Stimulated activated CD8-positive, alpha-beta memory T cell treated with anti-CD3 and anti-CD28 coated beads, Interleukin-2, amount 100 ng/mL, for 48 hours (primary cell): Measurements from ENCODE around the gene HIC1.
"Not testable (repeated sequence)": the region's sequence is repeated elsewhere in the genome, so short reads cannot be mapped to it uniquely, and the experiment has no call there.

ENCODE experiments used
- DNase-seq, 2 donors: peaks; one replicate each; pipeline ENCODE4 v3.0.0-alpha.2; 2020; ENCODE audit warnings: low read depth in 2 of 2

HIC1 gene, protein sequence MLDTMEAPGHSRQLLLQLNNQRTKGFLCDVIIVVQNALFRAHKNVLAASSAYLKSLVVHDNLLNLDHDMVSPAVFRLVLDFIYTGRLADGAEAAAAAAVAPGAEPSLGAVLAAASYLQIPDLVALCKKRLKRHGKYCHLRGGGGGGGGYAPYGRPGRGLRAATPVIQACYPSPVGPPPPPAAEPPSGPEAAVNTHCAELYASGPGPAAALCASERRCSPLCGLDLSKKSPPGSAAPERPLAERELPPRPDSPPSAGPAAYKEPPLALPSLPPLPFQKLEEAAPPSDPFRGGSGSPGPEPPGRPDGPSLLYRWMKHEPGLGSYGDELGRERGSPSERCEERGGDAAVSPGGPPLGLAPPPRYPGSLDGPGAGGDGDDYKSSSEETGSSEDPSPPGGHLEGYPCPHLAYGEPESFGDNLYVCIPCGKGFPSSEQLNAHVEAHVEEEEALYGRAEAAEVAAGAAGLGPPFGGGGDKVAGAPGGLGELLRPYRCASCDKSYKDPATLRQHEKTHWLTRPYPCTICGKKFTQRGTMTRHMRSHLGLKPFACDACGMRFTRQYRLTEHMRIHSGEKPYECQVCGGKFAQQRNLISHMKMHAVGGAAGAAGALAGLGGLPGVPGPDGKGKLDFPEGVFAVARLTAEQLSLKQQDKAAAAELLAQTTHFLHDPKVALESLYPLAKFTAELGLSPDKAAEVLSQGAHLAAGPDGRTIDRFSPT

DNA sequence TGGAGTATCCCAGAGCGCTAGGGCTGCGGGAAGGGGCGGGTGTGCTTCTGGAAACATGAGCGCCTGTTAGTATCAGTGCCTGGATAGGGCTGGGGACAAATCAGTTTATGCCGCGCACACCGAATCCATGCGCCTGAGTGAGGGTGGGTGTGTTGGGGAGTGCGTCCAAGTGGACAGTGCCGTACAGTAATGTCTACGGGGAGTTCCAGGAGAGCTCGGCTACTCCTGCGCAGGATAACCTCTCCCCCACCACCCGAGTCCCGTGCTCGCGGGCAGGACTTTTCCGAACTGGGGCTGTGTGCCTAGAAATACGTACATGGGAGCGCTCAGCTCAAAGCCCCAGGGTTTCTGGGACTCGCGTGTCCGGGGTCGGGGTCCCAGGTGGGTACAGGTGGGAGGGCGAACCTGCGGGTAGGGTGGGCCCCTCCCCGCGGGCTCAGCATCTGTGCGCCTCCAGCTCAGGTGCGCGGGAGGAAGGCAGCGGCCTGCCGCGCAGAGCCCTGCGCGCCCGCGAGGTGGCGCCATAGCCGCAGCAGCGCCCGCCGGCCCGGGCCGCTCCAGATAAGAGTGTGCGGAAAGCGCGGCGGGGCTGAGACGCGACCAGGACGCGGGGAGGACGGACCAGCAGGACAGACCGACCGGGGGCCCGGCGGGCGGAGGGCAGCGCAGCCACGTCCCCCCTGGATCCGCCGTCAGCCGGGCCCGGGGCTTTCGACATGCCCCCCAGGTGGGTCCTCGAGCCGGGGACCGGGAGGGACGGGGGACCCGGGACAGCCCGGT, at the start of gene HIC1:
Gene HIC1, plus strand, starts transcription at position 592 of the 780 bp plus-strand sequence. CDS start 1,588 bp downstream, outside the sequence.
- DNase-seq: peak; percentile 70 to 76

GRCh38 chr17:2008332-2009126, 46.4 kb upstream of the HIC1 start:
- no peak for DNase-seq

DNA sequence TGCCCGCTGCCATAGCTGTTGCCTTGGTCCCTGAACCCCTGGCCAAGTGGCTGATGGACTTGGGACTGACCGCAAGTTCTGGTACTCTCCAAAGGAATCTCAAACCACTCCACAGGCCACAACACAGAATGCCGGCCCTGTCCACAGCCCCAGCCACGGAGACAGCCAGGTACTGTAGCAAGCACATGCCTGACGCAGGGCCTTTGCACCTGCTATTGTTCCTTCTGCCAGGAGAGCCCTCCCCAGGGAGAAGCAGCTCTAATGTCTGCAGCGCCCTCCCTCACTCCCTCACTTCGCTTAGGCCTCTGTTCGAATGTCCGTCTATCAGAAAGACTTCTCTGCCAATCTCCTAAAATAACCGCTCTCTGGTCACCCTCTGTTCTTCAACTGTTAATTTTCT, 45.2 kb upstream of the HIC1 start:
- DNase-seq: no peak

- DNase-seq: no peak
Observed at GRCh38 chr17:2011411-2012371, 43.2 kb upstream of the HIC1 start.

GRCh38 chr17:2012499-2012898, 42.4 kb upstream of the HIC1 start:
- no peak for DNase-seq

DNA sequence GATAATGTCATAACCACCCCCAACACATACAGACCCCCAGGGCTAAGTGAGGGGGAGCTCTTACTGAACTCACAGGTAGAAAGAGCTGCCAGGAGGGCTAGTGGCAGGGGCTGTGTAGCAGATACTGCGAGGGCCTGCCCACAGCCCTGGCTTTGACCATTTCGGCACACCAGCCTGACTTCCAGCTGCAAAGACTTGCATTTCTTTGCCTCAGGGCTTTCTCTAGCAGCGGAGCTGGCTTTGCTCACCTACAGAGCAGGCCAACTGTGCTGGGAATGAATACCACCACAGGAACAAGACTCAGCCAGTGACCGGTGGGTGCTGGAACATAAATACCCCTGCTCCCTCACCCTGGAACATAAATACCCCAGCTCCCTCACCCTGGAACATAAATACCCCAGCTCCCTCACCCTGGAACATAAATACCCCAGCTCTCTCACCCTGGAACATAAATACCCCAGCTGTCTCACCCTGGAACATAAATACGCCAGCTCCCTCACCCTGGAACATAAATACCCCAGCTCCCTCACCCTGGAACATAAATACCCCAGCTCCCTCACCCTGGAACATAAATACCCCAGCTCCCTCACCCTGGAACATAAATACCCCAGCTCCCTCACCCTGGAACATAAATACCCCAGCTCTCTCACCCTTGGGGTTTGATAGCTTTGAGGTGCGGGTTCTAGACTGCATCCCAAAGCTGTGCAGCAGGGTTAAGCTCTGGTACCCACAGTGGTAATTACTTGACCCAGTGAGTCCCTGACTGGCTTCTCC, 41.5 kb upstream of the HIC1 start:
- not testable (repeated sequence) for DNase-seq

GRCh38 chr17:2013994-2014317, 40.9 kb upstream of the HIC1 start:
- no peak for DNase-seq

DNA sequence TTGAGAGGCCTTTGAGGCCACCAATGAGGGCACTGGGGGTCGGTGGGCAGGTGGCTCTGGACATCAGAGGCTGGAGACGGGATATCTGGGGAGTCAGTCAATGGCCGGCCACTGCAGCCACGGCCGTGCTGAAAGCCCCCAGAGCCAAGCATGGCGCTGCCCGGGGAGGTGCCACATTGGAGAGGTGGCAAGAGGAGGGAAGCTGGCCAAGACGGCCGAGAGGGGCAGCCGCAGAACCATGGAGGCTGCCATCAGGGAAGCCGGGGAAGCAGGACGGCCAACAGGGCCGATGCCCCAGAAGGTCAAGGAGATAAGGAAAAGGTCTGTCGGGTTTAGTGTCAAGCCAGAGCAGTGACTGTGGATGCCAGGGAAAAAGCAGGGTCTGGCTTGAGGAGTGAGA, 39.6 kb upstream of the HIC1 start:
- DNase-seq: no peak

GRCh38 chr17:2016494-2016893, 38.4 kb upstream of the HIC1 start:
- no peak for DNase-seq

- DNase-seq: no peak
Observed at GRCh38 chr17:2017274-2017941, 37.5 kb upstream of the HIC1 start.

DNA sequence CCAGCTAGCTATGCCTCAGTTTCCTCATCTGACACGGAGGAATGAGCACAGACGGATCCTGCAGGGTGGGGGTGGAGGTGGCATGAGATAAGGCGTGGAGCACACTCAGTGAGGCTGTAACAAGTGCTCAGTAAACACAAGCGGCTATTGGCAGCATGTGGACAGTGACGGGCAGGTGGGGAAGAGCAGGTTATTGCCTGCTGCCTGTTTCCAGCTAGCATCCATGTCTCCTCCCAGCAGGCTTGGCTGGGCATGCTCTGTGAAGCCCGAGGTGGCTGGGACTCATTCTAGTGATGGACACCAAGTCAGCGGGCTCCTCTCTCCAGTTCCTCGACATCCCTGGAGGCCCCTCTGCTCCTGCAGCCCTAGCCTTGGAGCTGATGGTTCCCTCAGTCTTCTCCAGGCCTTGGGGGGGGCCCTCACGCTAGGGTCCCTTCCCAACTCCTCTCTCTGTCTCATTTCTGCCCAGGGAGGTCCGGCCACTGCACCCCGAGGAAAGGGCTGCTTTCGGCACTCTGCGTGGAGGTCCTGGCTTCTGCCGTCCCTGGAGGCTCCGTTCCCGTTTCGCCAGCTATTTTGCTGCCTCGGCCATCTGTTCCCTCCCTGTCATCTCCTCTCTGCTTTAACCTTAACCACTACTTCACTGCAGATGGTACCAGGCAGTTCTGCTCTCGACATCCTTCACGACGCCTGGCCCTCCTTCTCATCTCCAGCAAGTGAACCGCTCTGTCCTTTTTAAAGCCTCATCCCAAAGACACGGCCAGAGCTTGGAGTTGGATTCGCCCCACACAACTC, 36.0 kb upstream of the HIC1 start:
- DNase-seq: no peak

DNA sequence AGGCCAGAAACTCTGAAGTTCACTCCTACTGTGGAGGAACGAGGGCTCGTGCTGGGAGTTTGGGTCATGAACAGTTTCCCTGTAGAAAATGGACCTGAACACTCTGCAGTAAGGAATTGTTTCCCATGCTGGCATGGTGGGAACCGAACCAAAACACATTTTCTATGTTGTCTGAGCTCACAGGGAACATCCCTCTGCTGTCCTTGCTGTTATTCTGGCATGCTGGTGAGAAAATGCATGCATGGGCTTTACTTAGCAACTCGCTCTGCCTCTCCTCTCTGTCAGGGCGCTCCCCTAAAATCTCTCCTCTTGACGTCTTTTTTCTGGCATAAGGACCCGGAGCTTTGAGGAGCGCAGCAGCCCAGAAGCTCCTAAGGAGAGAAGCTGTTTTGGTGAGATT, 35.2 kb upstream of the HIC1 start:
- no peak for DNase-seq

GRCh38 chr17:2020721-2021120, 34.2 kb upstream of the HIC1 start:
- DNase-seq: no peak

DNA sequence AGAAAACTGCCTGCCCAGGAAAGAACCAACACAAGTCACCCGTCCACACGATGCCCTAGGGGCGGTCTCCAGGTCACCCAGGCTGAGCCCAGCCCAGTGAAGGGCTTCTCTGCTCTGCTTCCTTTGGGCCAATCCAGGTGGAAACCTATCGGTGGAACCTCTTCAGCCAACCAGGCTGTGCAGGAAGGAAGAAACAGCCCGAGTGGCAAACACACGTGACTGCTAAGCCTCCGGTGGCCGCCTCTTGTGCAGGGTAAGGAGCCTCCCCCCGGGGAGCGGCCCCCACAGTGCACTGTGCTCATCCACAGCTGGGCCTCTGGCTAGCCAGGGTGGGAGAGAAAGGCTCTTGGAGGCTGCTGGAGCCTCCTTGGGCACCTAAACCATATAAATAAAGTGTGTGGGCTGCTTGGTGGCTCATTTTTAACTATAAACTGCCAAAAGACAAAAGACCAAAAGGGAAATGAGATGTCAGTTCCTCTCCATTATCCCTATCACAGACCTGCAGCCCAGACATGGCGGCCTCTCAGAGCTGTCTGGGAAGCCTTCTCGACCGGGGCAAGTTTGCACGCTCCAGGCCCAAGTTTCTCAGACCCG, 32.2 kb upstream of the HIC1 start:
- no peak for DNase-seq

- no peak for DNase-seq
Observed at GRCh38 chr17:2023256-2023655, 31.6 kb upstream of the HIC1 start.

DNA sequence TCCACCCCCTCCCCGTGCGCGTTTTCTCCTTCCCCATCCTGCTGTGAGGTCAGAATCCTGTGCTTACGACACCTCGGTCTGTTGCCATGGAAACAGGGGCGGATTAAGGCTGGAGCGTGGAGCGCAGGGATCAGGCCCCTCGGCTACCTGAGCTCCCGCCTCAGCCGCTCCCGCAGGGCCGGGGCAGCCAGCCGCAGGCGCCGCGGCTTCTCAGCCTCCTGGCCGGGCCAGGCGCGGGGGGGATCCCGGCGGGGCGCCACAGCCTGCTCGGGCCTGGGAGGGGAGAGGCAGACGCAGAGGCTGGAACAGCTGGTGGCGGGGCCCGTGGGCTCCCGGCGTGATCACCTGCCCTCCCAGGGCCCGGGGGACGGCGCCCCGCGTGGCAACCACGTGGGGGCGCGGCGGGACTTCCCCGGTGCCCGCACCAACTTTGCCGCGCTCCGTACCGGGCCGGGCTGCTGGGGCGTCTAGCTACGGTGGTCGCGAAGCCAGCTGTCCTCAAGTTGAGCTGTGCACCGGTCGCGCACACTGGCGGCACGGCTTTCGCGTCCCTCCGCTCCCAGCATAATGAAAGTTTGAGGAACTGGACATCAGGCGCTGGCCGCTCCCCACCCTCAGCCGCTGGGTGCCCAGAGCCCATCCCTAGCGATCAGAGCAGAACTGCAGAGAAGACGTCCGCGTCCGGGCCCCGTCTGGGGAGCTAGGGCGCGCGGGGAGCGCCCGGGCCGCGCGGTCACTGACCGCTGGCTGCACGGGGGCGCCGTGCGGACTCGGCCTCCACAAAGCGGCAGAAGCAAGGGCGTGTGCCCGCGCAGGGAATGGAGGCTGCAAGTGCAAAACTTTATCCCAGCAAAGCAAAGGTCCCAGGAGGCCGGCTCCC, 31.0 kb upstream of the HIC1 start:
- no peak for DNase-seq
